Glutamatergic neuron (in vitro differentiated cells): ENCODE results near the gene INPP5B. TPM values are rescaled to one million over a fixed set of nuclear protein-coding genes. Genes with fewer than 3 reads are reported as not detected.

ENCODE experiments used
- DNase-seq: peaks from one replicate; pipeline ENCODE4 v3.0.0; 2022
- H3K27ac Mint-ChIP-seq: one replicate; pipeline ENCODE4 v1.8.0; 2020; ENCODE audit warnings: mild to moderate bottlenecking, mixed read lengths, inconsistent platforms; ENCODE audit not compliant: unreplicated experiment
- H3K27me3 Mint-ChIP-seq: one replicate; pipeline ENCODE4 v1.8.0; 2020; ENCODE audit warnings: mild to moderate bottlenecking, moderate library complexity, mixed read lengths, inconsistent platforms; ENCODE audit not compliant: unreplicated experiment
- H3K36me3 Mint-ChIP-seq: one replicate; pipeline ENCODE4 v1.8.0; 2020; ENCODE audit warnings: mild to moderate bottlenecking, mixed read lengths, inconsistent platforms; ENCODE audit not compliant: unreplicated experiment
- H3K4me1 Mint-ChIP-seq: one replicate; pipeline ENCODE4 v1.8.0; 2020; ENCODE audit warnings: mild to moderate bottlenecking, low read depth, mixed read lengths, inconsistent platforms; ENCODE audit not compliant: unreplicated experiment
- H3K4me3 Mint-ChIP-seq: one replicate; pipeline ENCODE4 v1.8.0; 2020; ENCODE audit warnings: mild to moderate bottlenecking, mixed read lengths, inconsistent platforms; ENCODE audit not compliant: unreplicated experiment
- H3K9me3 Mint-ChIP-seq: one replicate; pipeline ENCODE4 v1.8.0; 2020; ENCODE audit warnings: mild to moderate bottlenecking, moderate library complexity, mixed read lengths, inconsistent platforms; ENCODE audit not compliant: unreplicated experiment
- CTCF ChIP-seq: fragments of 200-600 bp; sonication (generic); IDR thresholded peaks from one replicate; pipeline ENCODE4 v1.5.0; 2021; ENCODE audit not compliant: partially characterized antibody, unreplicated experiment
- total RNA-seq: library from RNA; stranded (reverse); fragmentation: NEBNext Ultra II Directional; extraction: Animal tissue kit (Norgen Biotek cat#: 25700); gene quantifications from one replicate; pipeline ENCODE4 v1.2.1, GENCODE V29; 2021; ENCODE audit not compliant: unreplicated experiment

The INPP5B gene
- total RNA-seq, 1 donor from 2014 or later: 19.3 TPM

- Mint-ChIP-seq H3K36me3 (no peaks in the 10 kb centered on the region), H3K27me3 (peaks cover 2% of the 10 kb centered on the region), H3K27ac (no peak overlapping the region), H3K4me3 (no peak overlapping the region), H3K9me3 (no peaks in the 10 kb centered on the region), H3K4me1 (no peaks in the 10 kb centered on the region)
- TF ChIP-seq CTCF: no peak
- no peak for DNase-seq
Measured at GRCh38 chr1:37888022-37888700, 58.7 kb downstream of the INPP5B start.

GRCh38 chr1:37884145-37884544 is 62.7 kb downstream of the INPP5B start:
- Mint-ChIP-seq H3K27me3 (peaks cover 2% of the 10 kb centered on the region), H3K27ac (no peak overlapping the region), H3K36me3 (no peaks in the 10 kb centered on the region), H3K4me1 (no peaks in the 10 kb centered on the region), H3K9me3 (no peaks in the 10 kb centered on the region), H3K4me3 (no peak overlapping the region)
- DNase-seq: no peak
- TF ChIP-seq CTCF: no peak

- no peak for TF ChIP-seq CTCF
- no peak overlapping the region for H3K27ac Mint-ChIP-seq
- H3K27me3 Mint-ChIP-seq: peaks cover 2% of the 10 kb centered on the region
- no peak for DNase-seq
- no peak overlapping the region for H3K4me3 Mint-ChIP-seq
- no peaks in the 10 kb centered on the region for H3K36me3 Mint-ChIP-seq
- H3K9me3 Mint-ChIP-seq: no peaks in the 10 kb centered on the region
- H3K4me1 Mint-ChIP-seq: no peaks in the 10 kb centered on the region
Measured at GRCh38 chr1:37883671-37884070, 63.2 kb downstream of the INPP5B start.

- no peak for TF ChIP-seq CTCF
- no peak for DNase-seq
- Mint-ChIP-seq H3K9me3 (peaks cover 2% of the 10 kb centered on the region), H3K36me3 (no peaks in the 10 kb centered on the region), H3K27me3 (no peaks in the 10 kb centered on the region), H3K4me1 (no peaks in the 10 kb centered on the region), H3K27ac (no peak overlapping the region), H3K4me3 (no peak overlapping the region)
Measured at GRCh38 chr1:37879865-37880264, 67.0 kb downstream of the INPP5B start.

GRCh38 chr1:37878071-37878470 is 68.8 kb downstream of the INPP5B start:
- peaks cover 2% of the 10 kb centered on the region for H3K9me3 Mint-ChIP-seq
- no peak for DNase-seq
- no peaks in the 10 kb centered on the region for H3K27me3 Mint-ChIP-seq
- no peaks in the 10 kb centered on the region for H3K4me1 Mint-ChIP-seq
- no peak overlapping the region for H3K4me3 Mint-ChIP-seq
- H3K36me3 Mint-ChIP-seq: no peaks in the 10 kb centered on the region
- no peak overlapping the region for H3K27ac Mint-ChIP-seq
- TF ChIP-seq CTCF: no peak
